GM18909 (cell line): ENCODE results near the gene ME3.

Experiments
- ATAC-seq: cut with Tn5 transposase; IDR thresholded peaks from one replicate; pipeline ENCODE4 v1.9.1; 2021; ENCODE audit warnings: mild to moderate bottlenecking; ENCODE audit not compliant: unreplicated experiment, poor library complexity

ME3 gene

DNA sequence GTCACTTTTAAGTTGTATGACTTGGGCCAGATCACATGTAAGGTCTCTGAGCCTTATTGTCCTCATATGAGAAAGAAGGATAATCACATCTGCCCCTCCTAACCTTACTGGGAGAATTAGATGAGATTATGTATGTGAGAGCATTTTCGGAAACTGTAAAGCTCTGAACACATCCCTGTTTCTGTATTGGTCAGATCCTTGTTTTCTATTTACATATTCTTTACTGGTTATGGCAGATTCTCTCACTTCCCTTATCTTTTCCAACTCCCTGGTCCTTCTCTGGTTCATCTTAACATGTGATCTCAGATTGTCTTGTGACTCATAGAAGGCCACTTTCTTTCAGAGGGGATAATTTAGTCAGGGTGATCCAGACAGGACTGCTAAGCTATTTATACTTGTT lies 255.9 kb downstream of the ME3 start:
- no peak for ATAC-seq

GRCh38 chr11:86415026-86415425 lies 257.4 kb downstream of the ME3 start:
- ATAC-seq = no peak

DNA sequence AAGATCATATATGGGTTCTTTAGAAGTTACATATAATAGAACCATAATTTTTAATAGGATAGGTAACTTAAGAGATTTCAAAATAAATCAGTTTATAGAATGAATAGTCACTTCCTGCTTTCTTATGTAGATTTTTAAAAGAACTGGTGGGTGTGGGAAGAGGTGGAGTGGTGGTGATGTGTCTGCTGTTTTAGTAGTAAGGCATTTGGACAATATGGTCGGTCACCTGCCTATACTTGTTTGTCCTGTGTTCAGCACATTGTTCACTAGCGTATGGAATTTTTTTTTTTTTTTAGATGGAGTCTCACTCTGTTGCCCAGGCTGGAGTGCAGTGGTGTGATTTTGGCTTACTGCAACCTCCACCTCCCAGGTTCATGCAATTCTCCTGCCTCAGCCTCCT lies 258.4 kb downstream of the ME3 start:
- ATAC-seq = no peak

DNA sequence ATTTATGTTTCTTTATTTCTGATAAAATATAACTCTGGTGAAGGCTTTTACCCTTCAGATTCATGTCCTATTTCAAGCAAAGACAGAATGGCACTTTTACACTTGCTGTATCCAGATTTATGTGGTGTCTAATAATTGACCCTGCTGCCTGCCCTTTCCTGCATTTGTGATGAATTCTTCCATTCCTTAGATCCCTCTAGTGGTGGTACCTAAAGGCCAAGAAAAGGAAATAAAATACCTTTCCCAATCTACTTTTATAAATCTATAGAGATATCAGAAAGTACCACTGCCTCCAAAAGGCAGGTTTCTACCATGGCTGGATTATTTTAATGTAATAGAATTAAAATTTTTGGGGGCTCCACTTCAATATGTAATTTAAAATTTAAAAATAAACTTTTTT lies 263.6 kb downstream of the ME3 start:
- ATAC-seq = no peak

GRCh38 chr11:86403458-86403857 lies 269.0 kb downstream of the ME3 start:
- ATAC-seq = no peak

DNA sequence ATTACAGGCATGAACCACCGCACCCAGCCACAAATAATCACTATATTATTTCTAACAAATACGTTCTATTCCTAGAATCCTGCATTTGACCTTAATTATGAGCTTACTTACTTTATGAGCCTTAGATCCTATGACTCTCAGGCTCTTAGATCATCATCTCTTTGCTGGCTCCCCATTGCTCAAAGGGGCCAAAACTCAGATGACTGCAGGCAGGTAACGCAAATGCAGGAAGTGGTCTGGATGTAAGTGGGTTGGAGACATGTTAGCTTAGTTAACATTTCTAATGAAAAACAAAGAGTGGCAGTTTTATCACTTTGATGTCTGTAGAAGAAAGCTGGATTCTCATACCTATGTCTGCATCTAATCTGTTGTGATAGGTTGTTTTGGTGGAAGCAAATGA lies 274.3 kb downstream of the ME3 start:
- ATAC-seq = no peak

DNA sequence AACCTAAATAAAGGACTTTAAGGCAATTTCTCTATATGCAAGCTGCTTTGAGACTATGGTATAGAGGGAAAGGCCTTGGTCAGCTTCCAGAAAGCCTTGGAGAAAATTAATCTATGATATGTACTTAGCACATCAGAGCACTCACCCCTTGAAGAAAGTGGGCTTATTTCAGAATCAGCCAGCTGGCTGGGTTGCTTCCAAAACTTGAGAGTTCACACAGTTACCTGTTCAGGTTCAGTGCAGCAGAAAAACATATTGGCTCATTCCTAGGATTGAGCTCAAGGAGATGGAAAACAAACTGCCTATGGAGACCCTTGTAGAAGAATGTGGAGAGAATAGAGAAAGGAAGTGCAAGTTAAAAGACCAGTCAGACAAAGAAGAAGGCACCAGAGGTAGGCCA lies 275.1 kb downstream of the ME3 start:
- ATAC-seq = no peak

- no peak for ATAC-seq
These were observed 276.0 kb downstream of the ME3 start for GRCh38 chr11:86396396-86396795.

GRCh38 chr11:86395061-86395551 lies 277.3 kb downstream of the ME3 start:
- ATAC-seq = no peak
